Forelimb muscle (tissue), 1 donor: ENCODE results near the gene EPHB6. TPM values are rescaled to one million over a fixed set of nuclear protein-coding genes. Genes with fewer than 3 reads are reported as not detected.

Experiments
- DNase-seq: peaks from one replicate; pipeline ENCODE4 v3.0.0-alpha.2; 2013; ENCODE audit warnings: low read depth
- polyA plus RNA-seq: library from polyadenylated mRNA; unstranded; fragments of 120-200 nt; gene quantifications from one replicate; pipeline ENCODE4 v1.2.1, GENCODE V29; 2013; ENCODE audit not compliant: insufficient read length

Gene EPHB6
- polyA plus RNA-seq, 1 donor: 4.2 TPM

- no peak for DNase-seq
These were observed 41.3 kb downstream of the EPHB6 start for GRCh38 chr7:142896151-142896550.

DNA sequence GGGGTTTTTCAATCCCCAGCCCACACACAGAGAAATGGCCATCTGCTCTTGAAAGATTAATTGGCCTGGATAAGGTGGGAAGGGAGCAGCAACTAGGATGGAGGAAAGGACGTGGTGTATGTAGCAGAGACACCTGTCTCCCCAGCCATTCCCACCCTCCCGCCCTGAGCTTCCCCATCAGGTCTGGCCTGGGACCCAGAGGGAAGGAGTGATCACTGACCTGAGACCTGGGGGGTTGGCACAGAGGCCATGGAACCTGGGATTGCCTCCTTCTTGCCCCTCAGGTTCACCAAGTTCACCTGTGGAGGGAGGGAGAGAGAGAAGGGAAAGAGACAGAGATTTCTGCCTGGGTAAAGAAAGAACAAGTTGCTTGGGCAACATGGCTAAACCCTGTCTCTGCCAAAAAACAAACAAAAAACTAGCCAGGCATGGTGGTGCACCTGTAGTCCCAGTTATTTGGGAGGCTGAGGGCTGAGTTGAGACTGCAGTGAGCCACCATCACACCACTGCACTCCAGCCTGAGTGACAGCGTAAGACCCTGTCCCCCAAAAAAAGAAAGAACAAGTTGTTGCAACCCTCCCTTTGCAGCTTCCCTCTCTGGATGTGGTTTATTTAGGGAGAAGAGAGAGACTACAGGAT is 42.0 kb downstream of the EPHB6 start:
- DNase-seq: no peak

- no peak for DNase-seq
These were observed 42.8 kb downstream of the EPHB6 start for GRCh38 chr7:142897691-142898090.

DNA sequence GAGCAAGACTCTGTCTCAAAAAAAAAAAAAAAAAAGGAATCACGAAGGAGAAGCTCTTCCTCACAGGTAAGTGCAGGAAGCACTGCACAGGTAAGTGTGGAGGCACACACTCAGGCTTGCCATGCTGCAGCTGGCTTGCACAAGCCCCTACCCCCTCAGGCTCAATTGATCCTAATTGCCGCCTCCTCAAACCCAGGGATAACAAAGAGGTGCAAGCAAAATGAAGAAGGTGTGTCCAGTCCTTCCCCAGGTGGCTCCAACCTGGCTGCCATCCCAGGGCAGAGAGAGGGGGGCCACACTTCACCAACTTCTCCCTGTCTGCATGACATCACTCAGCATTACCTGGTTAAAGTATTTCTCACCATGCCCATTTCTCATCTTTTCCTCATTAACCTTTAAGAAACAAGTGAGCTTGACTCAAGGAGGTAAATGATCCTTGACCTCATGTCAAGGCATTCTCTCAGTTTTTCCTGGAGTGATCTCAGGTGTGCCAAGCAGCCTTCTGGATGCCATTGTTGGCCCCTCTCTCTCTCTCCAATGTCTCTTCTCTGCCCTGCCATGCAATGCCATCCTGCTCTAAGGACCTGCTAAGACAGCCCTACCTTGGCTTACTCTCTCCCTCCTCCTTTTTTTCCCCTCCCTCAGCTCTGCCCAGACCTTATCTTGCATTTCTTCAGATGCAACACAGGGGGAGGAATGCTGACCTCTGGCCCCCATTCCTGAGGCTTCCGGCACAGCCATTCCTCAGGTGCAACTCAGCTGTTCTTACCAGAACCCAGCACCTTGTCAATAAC is 43.7 kb downstream of the EPHB6 start:
- DNase-seq: no peak

- no peak for DNase-seq
These were observed 44.8 kb downstream of the EPHB6 start for GRCh38 chr7:142899661-142900060.

GRCh38 chr7:142901426-142902259 is 46.8 kb downstream of the EPHB6 start:
- no peak for DNase-seq

DNA sequence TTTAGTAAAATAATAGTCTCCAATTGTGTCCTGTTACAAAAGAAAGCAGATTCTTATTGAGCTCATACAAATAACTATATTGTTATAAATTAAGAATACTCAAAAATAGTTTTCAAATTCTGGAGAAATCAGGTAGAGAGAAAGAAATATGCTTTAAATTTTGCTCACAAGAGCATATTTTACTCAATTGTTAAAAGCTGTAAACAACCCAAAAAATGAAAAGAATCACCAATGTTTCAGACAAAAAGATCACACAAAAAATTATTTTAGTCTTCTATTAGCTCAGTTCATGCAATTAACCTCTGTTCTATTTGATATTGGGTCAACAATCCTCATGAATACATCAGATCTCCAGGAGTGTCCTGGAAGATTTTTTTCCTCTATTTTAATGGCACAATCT is 49.3 kb downstream of the EPHB6 start:
- no peak for DNase-seq

GRCh38 chr7:142905759-142906158 is 50.9 kb downstream of the EPHB6 start:
- DNase-seq: no peak

DNA sequence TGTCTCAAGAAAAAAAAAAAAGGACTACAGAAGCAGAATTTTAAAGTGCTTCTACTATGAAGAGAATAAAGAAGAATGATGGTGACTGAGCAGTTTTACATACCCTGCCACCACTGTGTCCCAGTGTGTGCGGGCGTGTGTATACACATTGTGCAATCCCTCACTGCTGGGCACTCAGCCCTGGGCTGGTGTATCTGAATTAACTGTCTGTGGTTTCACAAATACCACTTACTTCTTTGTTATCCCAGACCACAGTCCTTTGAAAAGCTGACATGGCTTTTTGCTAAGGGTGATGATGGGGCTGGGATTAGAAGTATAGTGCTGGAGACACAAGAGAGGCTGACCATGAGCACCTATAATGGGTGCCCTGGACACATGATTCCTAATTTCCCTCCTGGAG is 51.8 kb downstream of the EPHB6 start:
- no peak for DNase-seq

GRCh38 chr7:142908290-142908689 is 53.4 kb downstream of the EPHB6 start:
- DNase-seq: no peak

GRCh38 chr7:142908921-142909890 is 54.3 kb downstream of the EPHB6 start:
- DNase-seq: no peak

GRCh38 chr7:142910031-142910433 is 55.2 kb downstream of the EPHB6 start:
- no peak for DNase-seq

- no peak for DNase-seq
These were observed 55.6 kb downstream of the EPHB6 start for GRCh38 chr7:142910481-142910880.

- no peak for DNase-seq
These were observed 58.2 kb downstream of the EPHB6 start for GRCh38 chr7:142913051-142913450.

GRCh38 chr7:142913566-142913965 is 58.7 kb downstream of the EPHB6 start:
- DNase-seq: no peak

DNA sequence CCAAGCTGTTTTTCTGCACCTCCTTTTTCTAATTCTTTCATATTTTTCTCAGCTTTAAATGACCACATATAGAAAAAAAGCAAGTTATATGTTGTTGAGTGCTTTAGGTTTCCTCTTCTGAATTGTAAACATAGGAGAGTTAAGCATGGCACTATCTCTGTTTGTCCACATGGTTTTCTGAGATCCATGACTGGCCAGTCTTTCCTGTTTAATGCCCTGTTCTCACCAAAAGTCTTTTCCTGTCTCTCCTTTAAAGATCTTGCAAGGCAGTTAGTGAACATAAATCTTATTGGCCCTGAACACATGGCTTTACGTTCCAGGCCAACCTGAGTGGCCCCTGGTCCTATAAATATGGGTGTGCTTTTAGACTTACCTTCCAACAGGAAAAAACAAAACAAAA is 59.2 kb downstream of the EPHB6 start:
- DNase-seq: no peak

DNA sequence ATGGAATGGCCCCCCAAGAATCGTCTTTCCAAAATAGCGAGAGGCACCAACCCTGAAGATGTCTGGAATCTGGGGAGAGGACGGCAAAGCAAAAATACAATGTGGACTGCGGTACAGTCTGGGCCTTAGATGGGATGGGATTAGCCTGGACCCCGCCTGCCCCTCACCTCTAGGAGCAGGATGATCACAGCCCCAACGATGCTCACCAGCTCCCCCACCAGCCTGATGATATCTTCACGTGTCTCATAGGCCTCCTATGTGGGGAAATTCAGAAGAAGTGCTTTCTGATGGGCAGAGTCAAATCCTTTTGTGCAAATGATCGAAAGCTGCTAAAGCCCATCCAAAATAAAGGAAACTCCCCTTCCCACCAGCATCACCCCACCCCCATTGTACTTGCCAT is 60.4 kb downstream of the EPHB6 start:
- no peak for DNase-seq

DNA sequence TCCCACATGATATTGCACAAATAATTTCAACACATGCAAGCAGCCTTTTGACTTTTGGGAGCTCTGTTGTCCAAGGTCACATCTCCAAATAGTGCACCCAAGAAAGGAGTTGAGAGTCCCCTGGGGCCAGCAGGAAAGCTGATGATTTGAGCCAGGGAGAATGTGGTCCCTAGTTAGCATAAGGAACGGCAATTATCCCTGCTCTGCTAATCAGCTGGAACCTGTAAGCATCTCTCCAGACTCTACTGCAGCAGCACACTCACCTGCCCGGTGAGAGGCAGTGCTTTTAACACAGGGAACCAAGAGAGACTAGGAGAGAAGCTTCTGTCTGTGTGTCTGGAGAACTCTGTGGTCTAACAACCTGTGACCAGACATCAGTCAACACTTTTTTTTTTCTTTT is 61.6 kb downstream of the EPHB6 start:
- DNase-seq: no peak

DNA sequence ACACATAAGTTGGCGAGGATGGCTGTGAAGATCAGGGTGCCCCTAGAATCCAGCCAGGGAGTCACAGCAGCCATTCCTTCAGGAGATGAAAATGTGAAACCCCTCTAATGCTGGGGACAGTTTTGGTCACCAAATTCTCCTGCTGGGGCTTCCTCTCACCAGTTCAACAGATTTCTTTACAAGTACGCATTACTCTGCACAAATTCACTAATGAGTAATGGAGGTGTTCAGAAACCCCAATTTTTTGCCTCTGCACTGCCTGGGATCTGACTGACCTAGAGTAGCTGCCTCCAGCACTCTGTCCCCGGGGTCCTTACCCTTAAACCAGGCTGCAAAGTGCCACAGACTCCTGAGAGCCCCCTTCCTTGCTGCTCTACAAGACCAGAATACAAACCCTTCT is 62.6 kb downstream of the EPHB6 start:
- DNase-seq: no peak

GRCh38 chr7:142918901-142919300 is 64.0 kb downstream of the EPHB6 start:
- DNase-seq: no peak

GRCh38 chr7:142919656-142920055 is 64.8 kb downstream of the EPHB6 start:
- no peak for DNase-seq
